Activated naive CD8-positive, alpha-beta T cell treated with anti-CD3 and anti-CD28 coated beads, Interleukin-2, amount 50 U/mL, for 24 hours (primary cell): Measurements from ENCODE around the gene SCN2B.

Experiments used
- ATAC-seq: fragments of 150-1000 bp; cut with Tn5 transposase; one replicate; pipeline ENCODE4 v1.10.0; 2021
- DNase-seq: peaks from one replicate; pipeline ENCODE4 v3.0.0; 2021
- H3K27ac Mint-ChIP-seq: one replicate; pipeline ENCODE4 v1.8.0; 2021; ENCODE audit warnings: mild to moderate bottlenecking, mixed read lengths
- H3K27me3 Mint-ChIP-seq: one replicate; pipeline ENCODE4 v1.8.0; 2021; ENCODE audit warnings: mixed read lengths
- H3K36me3 Mint-ChIP-seq: one replicate; pipeline ENCODE4 v1.8.0; 2021; ENCODE audit warnings: low read depth, mixed read lengths
- H3K4me1 Mint-ChIP-seq: one replicate; pipeline ENCODE4 v1.8.0; 2021; ENCODE audit warnings: mixed read lengths
- H3K4me3 Mint-ChIP-seq: one replicate; pipeline ENCODE4 v1.8.0; 2021; ENCODE audit warnings: mild to moderate bottlenecking, moderate library complexity, mixed read lengths
- H3K9me3 Mint-ChIP-seq: one replicate; pipeline ENCODE4 v1.8.0; 2021; ENCODE audit warnings: mixed read lengths

SCN2B gene

DNA sequence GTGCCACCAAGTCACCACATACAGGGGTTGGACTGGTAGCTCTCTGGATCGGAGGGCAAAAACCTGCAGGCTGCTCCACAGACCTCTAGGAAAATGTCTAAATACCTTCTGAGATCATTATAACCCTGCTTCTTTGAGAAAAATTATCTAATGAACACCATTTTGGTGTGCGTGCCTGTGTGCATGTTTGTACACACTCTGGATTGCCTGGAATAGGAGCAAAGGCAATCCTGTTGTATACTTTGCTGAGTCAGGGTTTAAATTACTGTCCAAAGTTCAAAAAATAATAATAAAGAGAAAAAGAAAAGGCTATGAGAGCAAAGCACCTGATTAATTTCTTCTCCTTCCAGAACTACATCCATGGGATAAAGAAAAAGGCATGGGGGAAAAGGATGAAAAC lies 37.3 kb upstream of the SCN2B start:
- peaks cover 79% of the 10 kb centered on the region for H3K36me3 Mint-ChIP-seq
- H3K4me1 Mint-ChIP-seq: peaks cover 86% of the 10 kb centered on the region
- DNase-seq (no peak), ATAC-seq (no peak)
- H3K27me3 Mint-ChIP-seq: no peaks in the 10 kb centered on the region
- no peaks in the 10 kb centered on the region for H3K9me3 Mint-ChIP-seq
- no peak overlapping the region for H3K27ac Mint-ChIP-seq
- H3K4me3 Mint-ChIP-seq: peak overlapping the region; percentile 92

DNA sequence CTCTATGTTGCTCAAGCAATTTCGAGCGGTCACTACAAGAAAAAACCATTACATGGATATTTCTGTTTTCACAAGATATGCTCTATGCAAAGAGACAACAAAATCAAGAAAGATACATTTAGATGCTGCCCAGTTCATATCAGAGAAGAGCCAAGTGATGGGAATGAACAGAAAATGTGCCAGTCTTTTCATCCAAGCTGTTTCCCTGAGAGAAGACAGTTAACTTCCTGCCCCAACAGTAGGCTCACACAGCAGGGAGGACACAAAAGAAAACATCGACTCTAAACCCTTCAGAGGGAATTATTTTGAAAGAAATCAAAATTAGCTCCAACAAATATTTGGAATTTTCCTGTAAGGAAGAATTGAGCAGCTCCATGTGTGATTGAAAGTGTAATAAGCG lies 36.8 kb upstream of the SCN2B start:
- Mint-ChIP-seq H3K4me1 (peaks cover 80% of the 10 kb centered on the region), H3K27ac (no peak overlapping the region), H3K27me3 (no peaks in the 10 kb centered on the region), H3K36me3 (peaks cover 78% of the 10 kb centered on the region), H3K4me3 (peak overlapping the region; percentile 92), H3K9me3 (no peaks in the 10 kb centered on the region)
- ATAC-seq (no peak), DNase-seq (no peak)

DNA sequence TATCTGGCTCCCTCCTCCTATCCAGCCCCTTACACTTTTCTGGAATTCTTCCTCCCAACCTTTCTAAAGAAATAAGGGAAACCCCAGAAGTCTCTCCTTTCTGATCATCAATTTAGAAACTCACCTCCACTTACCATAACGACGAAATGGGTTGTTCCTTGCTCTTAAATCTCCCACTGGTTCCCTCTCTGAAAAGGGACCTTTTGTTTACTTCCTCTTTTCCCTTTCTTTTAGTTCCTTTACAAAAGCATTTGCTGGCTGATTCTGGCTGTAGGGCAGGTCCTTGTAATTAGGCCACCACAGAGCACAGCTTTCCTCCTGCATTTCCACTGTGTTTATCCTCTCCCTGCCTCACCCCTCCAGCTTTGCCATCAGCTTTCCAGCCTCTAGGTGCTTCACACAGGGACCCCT lies 36.3 kb upstream of the SCN2B start:
- Mint-ChIP-seq H3K36me3 (peaks cover 78% of the 10 kb centered on the region), H3K27ac (no peak overlapping the region), H3K27me3 (no peaks in the 10 kb centered on the region), H3K9me3 (no peaks in the 10 kb centered on the region), H3K4me3 (peak overlapping the region; percentile 92), H3K4me1 (peaks cover 76% of the 10 kb centered on the region)
- DNase-seq: no peak
- ATAC-seq: no peak

DNA sequence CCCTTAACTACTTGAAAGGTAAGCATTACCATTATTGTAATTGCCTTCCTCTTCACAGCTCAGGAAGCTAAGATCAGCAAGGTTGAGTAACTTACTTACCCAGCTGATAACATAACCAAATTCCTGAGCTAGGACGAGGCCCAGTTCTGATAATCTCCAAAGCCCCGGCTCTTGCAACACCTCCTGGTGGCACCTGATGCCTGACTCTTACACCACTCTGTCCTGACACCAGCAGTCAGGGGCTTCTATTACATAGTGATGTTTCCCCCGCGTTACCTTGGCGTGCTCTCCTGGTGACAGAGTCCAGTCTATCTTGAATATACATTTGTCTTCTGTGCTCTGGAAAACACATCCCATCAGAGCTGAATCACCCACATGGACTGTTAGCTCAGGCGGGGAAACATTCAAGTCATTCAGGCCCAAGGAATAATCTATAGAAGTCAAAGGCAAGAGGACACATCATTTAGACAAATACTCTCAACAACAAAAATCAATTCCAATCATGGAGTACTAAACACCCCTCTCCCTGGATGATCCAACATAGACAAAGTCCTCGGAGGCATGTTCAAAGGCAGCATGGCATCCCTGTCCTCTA lies 35.8 kb upstream of the SCN2B start:
- ATAC-seq (no peak), DNase-seq (no peak)
- no peaks in the 10 kb centered on the region for H3K9me3 Mint-ChIP-seq
- no peak overlapping the region for H3K27ac Mint-ChIP-seq
- H3K27me3 Mint-ChIP-seq: no peaks in the 10 kb centered on the region
- peaks cover 71% of the 10 kb centered on the region for H3K4me1 Mint-ChIP-seq
- peaks cover 81% of the 10 kb centered on the region for H3K36me3 Mint-ChIP-seq
- H3K4me3 Mint-ChIP-seq: peak overlapping the region; percentile 92

DNA sequence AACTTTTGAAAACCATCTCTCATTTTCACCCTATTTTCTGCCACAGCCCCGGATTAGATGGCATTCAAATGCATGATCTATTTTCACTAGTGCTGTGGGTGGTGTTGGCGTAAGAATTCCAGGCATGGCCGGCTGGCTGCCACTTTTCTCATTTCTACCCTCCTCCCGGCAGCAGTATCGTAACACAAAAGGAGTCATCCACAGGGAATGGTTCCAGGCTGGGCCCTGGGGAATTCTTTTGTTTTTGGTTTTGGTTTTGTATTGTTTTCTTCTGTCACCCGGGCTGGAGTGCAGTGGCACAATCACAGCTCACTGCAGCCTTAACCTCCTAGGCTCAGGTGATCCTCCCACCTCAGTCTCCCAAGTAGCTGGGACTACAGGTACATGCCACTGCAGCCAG lies 34.6 kb upstream of the SCN2B start:
- no peaks in the 10 kb centered on the region for H3K27me3 Mint-ChIP-seq
- H3K4me1 Mint-ChIP-seq: peaks cover 58% of the 10 kb centered on the region
- no peaks in the 10 kb centered on the region for H3K9me3 Mint-ChIP-seq
- no peak for ATAC-seq
- peaks cover 86% of the 10 kb centered on the region for H3K36me3 Mint-ChIP-seq
- peak overlapping the region; percentile 34 for H3K4me3 Mint-ChIP-seq
- no peak overlapping the region for H3K27ac Mint-ChIP-seq
- DNase-seq: no peak

DNA sequence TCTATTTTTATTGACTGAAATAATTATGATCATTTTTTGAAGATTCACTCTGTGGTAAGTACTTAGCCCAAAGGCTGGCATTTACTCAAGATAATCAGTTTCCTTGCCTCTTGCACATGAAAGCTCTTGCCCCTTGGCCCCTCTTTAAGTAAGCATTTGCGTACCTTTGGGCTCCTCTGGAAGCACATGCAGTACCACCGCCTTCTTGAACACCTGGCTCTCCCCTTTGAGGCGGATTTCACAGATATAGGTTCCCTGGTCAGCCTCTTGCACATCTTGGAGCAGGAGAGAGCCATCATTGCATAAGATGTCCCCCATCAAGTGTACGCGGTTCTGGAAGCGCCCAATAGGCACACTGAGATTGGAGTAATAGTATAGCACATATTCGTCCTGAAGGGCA lies 33.9 kb upstream of the SCN2B start:
- no peak for ATAC-seq
- peak overlapping the region; percentile 34 for H3K4me3 Mint-ChIP-seq
- H3K36me3 Mint-ChIP-seq: peaks cover 82% of the 10 kb centered on the region

DNA sequence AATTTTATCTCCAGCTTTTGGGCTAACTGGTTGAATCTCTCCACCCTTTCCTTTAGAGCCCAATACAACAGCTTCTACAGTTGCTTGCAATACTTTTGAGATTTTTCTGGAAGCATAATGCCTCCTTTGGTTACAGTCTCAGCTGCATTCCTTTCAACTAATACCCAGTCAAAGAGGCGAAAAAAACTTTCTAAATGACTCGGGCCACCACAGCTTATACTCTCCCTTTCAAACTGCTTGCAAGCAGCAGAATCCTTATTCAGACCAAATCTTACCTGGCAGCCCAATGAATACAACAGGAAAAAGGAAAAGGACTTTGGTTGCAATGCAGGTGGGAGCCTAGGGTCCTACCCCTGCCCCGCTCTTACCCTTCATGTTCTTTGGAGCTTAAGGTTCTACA lies 32.6 kb upstream of the SCN2B start:
- Mint-ChIP-seq H3K27me3 (no peaks in the 10 kb centered on the region), H3K27ac (no peak overlapping the region)

More for the DNA sequence above, 33.9 kb upstream of the SCN2B start:
- Mint-ChIP-seq H3K9me3 (no peaks in the 10 kb centered on the region), H3K27me3 (no peaks in the 10 kb centered on the region), H3K4me1 (peaks cover 52% of the 10 kb centered on the region), H3K27ac (no peak overlapping the region)
- no peak for DNase-seq

DNA sequence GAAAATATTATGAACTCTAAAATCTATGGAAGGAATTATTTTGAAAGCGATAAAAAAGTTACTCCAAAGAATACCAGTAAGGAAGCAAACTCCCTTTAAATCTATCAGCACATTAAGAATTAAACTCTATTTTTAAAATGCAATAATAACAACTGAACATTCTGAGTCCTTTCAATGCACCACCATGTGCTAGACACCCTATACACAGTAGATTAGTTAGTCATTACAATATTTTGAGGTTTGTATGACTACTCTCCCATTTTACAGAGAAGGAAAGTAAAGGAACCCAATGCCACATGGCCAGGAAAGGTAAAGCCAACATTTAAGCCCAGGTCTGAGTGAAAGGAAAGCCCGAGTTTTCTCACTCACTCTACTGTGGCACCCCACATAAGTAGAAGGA lies 30.6 kb upstream of the SCN2B start:
- peak; percentile 50 for ATAC-seq

More for the DNA sequence above, 32.6 kb upstream of the SCN2B start:
- no peak for ATAC-seq
- peaks cover 39% of the 10 kb centered on the region for H3K4me1 Mint-ChIP-seq
- no peaks in the 10 kb centered on the region for H3K9me3 Mint-ChIP-seq
- H3K36me3 Mint-ChIP-seq: peaks cover 71% of the 10 kb centered on the region
- peak overlapping the region; percentile 48 for H3K4me3 Mint-ChIP-seq
- DNase-seq: no peak

DNA sequence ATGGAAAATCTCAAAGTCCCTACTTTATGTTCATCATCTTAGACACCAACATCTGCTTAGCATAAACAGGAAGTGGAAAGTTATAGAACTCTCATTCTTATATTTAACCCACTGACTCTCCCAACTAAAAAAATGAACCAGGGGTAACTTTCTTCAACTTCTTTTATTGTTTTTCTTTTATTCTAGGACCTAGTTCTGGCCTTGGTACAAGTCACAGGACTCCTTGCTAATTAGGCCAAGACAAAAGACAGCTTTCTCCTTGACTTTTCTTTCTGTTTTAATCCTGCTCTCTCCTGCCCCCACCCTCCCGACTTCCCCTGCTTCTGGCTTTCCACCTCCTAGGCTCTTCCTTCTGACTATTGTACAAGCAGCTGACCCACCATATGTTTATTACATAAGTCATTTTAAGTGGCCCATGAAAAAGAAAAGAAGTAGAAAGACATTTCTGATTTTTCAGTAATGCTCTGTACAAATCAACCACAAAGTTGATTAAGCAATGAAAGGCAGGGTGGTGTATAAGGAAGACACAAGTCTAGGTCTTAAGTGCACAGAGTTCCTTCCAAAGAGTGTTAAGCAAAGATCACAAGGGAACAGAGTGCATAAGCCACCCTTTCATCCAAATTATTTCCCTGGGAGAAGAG lies 30.1 kb upstream of the SCN2B start:
- Mint-ChIP-seq H3K4me1 (peaks cover 13% of the 10 kb centered on the region), H3K27ac (no peak overlapping the region), H3K4me3 (peak overlapping the region; percentile 52), H3K36me3 (peaks cover 45% of the 10 kb centered on the region), H3K9me3 (no peaks in the 10 kb centered on the region), H3K27me3 (no peaks in the 10 kb centered on the region)
- no peak for ATAC-seq
- DNase-seq: no peak

More for the DNA sequence above, 30.6 kb upstream of the SCN2B start:
- peaks cover 51% of the 10 kb centered on the region for H3K36me3 Mint-ChIP-seq
- H3K27me3 Mint-ChIP-seq: no peaks in the 10 kb centered on the region
- H3K27ac Mint-ChIP-seq: no peak overlapping the region
- no peak for DNase-seq
- peaks cover 19% of the 10 kb centered on the region for H3K4me1 Mint-ChIP-seq
- H3K9me3 Mint-ChIP-seq: no peaks in the 10 kb centered on the region
- peak overlapping the region; percentile 52 for H3K4me3 Mint-ChIP-seq

DNA sequence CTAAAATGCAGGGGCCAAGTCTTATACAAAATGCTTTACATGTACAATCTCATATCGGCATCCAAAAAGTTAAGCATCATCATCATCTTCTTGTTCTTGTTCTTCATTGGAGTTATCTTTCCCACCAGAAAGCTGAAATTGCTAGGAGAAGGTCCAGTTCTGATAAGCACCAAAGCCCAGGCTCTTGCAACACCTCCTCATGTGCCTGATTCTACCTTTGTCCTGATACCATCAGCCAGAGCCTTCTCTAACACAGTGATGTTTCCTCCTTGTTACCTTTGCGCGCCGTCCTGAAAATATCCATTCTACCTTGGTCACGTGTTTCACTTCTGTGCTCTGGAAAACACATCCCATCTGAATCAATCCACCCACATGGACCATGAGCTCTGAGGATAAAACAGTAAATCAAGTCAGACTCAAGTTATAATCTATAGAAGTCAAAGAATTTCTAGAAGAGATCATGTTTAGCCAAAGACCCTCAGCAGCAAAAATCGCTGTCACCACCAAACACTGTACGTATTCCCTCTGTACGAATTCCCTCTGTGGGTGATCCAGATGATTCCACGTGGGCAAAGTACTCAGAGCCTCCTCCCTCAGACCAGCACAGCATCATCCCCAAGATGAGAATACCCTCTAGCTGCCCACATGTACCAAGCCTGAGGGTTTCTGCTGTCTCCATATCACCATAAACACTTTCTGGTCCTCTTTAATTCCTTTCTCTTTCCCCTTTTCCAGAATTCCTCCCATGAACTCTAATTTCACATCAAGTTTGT lies 29.4 kb upstream of the SCN2B start:
- ATAC-seq (no peak), DNase-seq (no peak)
- H3K36me3 Mint-ChIP-seq: peaks cover 39% of the 10 kb centered on the region
- no peaks in the 10 kb centered on the region for H3K27me3 Mint-ChIP-seq
- H3K27ac Mint-ChIP-seq: no peak overlapping the region
- peaks cover 6% of the 10 kb centered on the region for H3K4me1 Mint-ChIP-seq
- no peaks in the 10 kb centered on the region for H3K9me3 Mint-ChIP-seq
- H3K4me3 Mint-ChIP-seq: peak overlapping the region; percentile 34

DNA sequence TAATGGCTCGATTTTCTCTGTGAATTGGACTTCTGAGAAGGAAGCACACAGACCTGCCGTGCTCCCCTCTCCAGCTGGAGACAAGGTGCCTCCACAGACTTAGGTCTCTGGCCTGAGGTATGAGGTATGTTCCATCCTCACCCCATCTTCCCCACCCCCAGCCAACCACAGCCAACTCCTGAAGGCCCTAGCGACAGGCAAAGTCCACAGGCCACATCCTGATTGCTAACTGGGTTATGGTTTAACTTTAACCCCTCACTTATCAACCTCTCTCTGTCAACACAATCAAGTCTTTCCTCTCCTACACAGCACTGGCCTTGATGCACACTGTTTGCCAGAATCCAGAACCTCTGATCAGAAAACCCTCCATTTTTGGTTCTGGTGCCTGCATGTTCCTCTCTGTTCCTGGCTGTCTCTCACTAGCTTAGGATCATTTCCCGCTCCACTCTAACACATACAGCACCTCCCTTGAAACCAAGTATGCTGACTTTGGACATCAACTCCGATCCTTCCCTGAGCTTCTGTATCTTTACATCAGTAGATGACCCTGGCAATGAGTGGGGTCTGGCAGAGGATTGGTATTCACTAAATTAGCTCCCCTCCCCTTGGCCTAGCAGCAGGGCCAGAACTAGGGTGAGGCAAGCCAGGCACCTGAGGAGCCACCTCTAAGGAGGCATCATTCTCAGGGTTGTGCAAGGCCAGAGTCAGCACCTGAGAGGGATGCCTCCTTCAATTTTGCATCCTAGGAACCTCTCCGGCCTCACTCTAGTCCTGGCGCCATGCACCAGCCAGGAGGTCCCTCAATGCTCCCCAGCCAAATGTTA lies 26.4 kb upstream of the SCN2B start:
- ATAC-seq: peak; percentile 39
- peaks cover 40% of the 10 kb centered on the region for H3K36me3 Mint-ChIP-seq
- H3K4me1 Mint-ChIP-seq: peaks cover 17% of the 10 kb centered on the region
- H3K4me3 Mint-ChIP-seq: no peak overlapping the region
- no peak overlapping the region for H3K27ac Mint-ChIP-seq
- no peaks in the 10 kb centered on the region for H3K9me3 Mint-ChIP-seq
- H3K27me3 Mint-ChIP-seq: no peaks in the 10 kb centered on the region
- peak; percentile 79 for DNase-seq

DNA sequence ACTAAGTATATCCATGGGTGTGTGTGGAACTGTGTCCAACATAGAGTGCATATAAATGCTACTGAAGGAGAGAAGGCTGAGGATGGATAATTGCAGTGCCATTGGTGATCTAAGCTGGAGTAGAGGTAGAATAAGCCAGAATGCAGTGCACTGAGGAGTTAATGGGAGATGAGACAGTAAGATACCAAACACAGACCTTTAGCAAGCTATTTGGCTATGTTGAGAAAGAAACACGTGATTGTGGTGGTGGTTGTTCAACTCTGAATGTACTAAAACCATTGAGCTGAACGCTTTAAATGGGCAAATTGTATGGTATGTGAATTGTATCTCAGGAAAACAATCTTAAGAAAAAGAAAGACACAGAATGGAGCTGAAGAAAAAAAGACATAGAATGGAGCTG lies 25.5 kb upstream of the SCN2B start:
- Mint-ChIP-seq H3K27me3 (no peaks in the 10 kb centered on the region), H3K4me1 (peaks cover 24% of the 10 kb centered on the region), H3K9me3 (no peaks in the 10 kb centered on the region), H3K27ac (no peak overlapping the region), H3K36me3 (peaks cover 40% of the 10 kb centered on the region), H3K4me3 (no peak overlapping the region)
- DNase-seq: no peak
- ATAC-seq: no peak

DNA sequence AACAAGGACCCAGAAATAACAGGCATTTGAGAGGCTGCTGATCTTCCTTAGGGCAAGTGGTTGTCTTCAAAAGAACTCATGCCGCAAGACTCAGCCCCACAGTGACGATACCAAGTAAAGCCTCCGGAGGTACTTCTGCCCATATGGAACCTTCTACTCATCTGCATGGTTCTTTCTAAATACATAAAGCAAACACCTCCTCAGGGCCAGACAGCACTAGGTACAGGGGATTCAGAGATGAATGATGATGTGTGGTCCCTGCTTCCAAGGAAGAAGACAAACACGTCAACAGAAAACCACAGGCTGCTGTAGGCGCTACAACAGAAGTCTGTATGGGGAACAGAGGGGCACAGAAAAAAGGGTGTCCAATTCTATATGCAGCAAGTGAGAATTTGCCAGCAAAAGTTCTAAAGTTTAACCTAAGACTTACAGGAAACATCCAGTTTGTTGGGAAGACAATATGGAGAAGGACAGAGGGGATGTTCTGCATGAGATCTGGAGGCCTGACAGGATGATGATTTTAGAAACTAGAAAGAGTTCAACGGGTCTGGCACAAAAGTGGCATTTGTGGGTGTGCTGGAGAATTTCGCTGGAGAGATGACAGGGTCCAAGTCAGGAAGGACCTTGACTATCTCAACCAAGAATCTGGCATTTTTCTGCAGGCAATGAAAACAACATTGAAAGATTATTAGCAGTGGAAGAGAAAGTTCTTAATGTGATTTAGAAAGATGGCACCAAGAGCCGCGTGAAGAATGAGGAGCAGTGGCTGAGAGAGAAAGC lies 24.7 kb upstream of the SCN2B start:
- peaks cover 42% of the 10 kb centered on the region for H3K36me3 Mint-ChIP-seq
- H3K9me3 Mint-ChIP-seq: no peaks in the 10 kb centered on the region
- H3K4me1 Mint-ChIP-seq: peaks cover 30% of the 10 kb centered on the region

DNA sequence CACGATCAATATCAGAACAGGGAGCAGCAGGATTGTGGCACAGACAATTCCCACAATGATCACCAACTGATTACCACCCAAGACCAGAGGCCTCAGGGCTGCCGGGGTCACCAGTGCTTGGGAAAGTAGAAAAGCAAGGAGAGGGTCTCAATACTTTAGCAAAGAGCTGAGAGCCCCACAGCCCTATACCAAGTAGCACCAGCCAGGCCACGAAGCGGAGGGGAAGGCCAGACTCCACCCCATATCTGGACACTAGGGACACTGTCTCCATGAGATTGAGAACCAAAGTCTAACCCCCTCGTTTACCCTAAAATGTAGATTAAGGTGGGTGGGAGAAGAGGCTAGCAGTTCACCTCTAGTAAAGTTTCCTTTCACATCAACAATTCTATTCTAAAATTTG lies 24.1 kb upstream of the SCN2B start:
- Mint-ChIP-seq H3K4me3 (no peak overlapping the region), H3K36me3 (peaks cover 47% of the 10 kb centered on the region), H3K4me1 (peaks cover 34% of the 10 kb centered on the region), H3K9me3 (no peaks in the 10 kb centered on the region), H3K27me3 (no peaks in the 10 kb centered on the region), H3K27ac (no peak overlapping the region)
- ATAC-seq (no peak), DNase-seq (no peak)

More for the DNA sequence above, 24.7 kb upstream of the SCN2B start:
- Mint-ChIP-seq H3K27me3 (no peaks in the 10 kb centered on the region), H3K4me3 (no peak overlapping the region), H3K27ac (no peak overlapping the region)
- ATAC-seq: peak; percentile 91
- DNase-seq: peak; percentile 58
